Stimulated activated CD4-positive, alpha-beta T cell treated with anti-CD3 and anti-CD28 coated beads, Interleukin-12 subunit alpha, Interleukin-12 subunit beta, amount 100 ng/mL, for 24 hours (primary cell): ENCODE measurements around the gene PTH2.
A peak's percentile ranks its signal among the peaks of the same experiment; 100 is the strongest.

Experiments used
- DNase-seq, 2 experiments: peaks; one replicate each; pipeline ENCODE4 v3.0.0-alpha.2; 2020; ENCODE audit warnings: low read depth in 2 of 2

The PTH2 gene

GRCh38 chr19:49409441-49410029, 13.7 kb downstream of the PTH2 start:
- DNase-seq, result no peak

DNA sequence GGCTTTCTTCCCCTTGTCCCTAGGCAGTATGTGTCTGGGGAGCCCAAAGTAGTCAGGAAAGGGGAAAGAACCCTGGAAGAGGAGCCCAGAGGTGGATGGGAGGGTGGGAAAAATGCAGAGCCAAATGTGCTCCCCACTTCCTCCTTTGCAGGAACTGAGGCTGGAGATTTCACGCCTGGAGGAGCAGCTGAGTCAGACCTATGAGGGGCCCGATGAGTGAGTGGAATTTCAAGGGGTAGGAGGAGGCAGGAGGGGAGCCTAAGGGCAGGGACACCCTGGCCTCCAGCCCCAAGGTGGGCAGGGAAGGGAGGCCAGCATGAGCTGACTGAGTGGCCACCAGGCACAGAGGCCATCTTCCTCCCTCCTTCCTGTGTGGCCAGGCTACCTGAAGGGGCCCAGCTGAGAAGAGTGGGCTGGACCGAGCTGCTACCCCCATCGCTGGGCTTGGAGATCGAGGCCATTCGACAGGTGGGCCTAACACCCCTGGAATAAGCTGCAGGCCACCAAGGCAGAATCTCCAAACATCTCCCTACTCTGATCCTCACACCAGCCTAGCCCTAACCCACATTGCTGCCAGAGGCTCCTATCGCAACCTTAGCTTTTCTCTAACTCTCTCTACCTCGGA, 14.3 kb downstream of the PTH2 start:
- DNase-seq, result no peak

DNA sequence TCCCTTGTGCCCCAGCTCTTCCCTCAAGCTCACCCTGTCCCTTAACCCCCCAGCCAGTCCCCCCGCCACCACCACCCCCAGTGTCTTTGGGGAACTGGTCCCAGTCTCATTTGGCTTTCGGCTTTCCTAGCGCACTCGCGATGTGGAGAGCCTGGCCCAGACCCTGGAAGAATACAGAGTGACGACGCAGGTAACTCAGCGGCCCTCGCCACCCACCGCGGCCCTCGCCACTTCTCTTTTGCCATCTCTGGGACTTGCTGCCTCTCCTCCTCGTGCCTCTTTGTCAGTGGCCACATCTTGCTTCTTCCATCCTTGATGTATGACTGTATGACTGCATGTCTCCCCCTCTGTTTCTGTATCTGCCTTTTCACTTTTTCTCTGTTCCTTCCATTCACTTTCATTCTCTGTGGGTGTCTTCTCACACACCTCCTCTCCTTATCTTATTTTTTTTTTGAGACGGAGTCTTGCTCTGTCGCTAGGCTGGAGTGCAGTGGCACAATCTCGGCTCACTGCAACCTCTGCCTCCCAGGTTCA, 15.7 kb downstream of the PTH2 start:
- DNase-seq, result no peak

- DNase-seq, result no peak
Observed at GRCh38 chr19:49407079-49407478, 16.2 kb downstream of the PTH2 start.

- no peak for DNase-seq
Observed at GRCh38 chr19:49403404-49404187, 19.6 kb downstream of the PTH2 start.

DNA sequence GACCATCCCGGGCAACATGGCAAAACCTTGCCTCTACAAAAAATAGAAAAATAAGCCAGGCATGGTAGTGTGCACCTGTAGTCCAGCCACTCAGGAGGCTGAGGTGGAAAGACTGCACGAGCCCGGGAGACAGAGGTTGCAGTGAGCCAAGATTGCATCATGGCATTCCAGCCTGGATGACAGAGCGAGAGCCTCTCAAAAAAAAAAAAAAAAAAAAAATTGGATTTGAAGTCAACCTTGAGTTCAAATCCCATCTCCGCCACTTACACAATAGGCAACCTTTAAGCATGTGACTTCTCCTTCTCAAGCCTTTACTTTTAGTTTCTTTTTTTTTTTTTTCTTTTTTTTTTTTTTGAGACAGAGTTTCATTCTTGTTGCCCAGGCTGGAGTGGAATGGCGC, 23.2 kb downstream of the PTH2 start:
- no peak for DNase-seq

- DNase-seq, result no peak
Observed at GRCh38 chr19:49398931-49399330, 24.3 kb downstream of the PTH2 start.

GRCh38 chr19:49398001-49398615, 25.1 kb downstream of the PTH2 start:
- DNase-seq, result no peak

- no peak for DNase-seq
Observed at GRCh38 chr19:49396738-49397505, 26.3 kb downstream of the PTH2 start.

DNA sequence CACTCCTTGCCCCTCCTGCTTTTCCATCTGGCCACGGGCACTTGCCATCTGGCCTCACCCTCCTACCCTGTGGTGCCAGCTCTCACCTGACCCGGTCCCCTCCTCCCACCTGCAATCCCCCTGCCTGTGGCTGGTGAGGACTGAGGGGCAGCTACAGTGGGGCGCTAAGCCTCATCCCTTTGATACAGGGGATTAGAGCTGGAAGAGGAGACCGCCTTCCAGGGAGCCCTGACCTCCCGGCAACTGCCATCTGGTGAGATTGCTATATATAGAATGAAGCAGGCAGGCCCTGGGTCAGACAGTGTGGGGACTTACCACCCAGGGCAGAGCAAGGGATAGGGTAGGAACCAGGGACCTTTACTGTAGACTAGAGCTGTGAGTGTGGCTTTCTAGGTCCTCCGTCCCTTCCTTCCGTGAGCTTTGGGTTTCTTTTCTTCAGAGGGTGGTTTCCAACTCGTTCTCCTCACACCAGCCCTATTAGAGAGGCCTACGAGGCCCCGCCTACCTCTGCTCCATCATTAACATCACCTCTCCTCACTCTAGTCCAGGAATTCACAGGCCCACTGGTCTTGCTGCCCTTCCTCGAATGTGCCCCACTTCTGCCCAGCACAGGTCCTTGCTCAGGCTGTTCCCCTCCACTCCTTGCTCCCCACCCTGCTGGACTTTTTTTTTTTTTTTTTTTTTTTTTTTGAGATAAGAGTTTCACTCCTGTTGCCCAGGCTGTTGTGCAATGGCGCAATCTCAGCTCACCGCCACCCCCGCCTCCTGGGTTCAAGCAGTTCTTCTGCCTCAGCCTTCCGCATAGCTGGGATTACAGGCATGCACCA, 27.4 kb downstream of the PTH2 start:
- DNase-seq, result no peak

- no peak for DNase-seq
Observed at GRCh38 chr19:49393881-49394280, 29.4 kb downstream of the PTH2 start.

DNA sequence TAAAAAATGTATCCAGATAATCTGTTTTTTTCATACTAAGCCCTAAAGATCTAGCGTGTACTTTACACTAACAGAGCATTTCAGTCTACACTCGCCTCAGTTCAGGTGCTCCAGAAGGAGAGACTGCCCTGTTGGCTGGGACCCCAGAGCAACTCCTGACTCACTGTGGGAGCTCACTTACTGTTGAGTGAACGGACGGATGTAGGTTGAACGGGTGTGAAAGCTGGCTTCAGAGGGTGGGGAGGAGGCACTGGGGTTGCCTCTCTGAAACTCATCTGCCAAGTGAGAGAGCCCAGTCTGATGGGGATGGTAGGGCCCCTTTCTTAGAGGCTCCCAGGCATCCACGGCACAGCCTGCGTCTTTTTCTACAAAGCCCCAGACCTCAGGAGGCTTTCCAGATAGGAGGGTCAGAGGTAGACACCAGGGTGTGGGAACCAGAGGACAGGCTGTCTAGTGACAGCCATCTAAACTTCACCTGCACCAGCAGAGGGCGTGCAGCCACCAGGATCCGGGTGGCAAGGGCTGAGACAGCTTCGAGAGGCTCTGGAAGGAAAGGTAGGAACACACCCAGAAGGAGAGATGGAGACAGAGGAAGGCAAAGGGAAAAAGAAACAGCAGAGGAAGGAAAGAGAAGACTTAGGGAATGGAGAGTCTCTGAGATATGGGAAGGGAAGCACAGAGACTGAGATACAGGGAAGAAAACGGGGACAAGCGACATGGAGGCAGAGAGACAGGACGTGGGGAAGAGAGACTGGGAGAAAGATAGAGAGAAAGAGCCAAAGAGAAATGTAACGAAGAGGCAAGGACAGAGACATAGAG, 31.5 kb downstream of the PTH2 start:
- DNase-seq, result peak; percentile 60 to 72

DNA sequence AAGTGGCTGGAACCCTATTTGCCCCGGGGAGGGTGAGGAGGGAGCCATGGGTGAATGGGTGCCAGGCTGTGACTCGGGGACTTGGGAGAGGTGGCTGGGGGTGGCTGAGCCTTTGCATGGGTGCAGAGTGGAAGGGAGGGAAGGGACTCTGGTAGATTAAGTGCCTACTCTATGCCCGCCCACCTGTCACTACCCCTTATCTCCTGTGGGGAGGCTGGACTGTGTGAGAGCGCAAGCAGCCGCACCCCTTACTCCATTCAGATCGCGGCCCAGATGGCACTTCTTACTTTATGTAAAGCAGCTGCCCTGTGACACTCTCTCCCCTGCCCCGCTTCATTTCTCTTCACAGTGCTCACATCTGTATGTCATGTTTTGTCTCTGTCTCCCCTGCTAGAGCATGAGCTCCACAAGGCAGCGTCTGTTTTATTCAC, 32.3 kb downstream of the PTH2 start:
- no peak for DNase-seq

- no peak for DNase-seq
Observed at GRCh38 chr19:49390131-49390928, 32.9 kb downstream of the PTH2 start.

DNA sequence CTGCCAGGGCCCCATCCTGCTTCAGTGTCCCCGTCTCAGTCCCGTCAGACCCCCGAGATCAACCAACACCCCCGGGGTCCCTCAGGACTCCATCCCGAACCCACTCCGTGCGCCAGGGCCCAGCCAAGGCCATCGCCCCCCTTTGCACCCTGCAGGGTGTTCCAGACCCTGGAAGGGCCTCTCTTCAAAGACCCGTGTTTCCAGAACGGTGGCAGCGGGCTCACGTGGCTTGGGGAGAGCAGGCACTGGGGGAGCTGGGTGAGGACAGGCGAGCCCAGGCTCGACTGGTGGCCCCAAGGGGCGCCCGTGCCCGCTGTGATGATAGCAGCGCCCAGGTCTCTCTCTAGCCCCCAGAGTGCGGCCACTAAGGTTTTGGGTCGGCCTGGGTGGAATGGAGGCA, 33.8 kb downstream of the PTH2 start:
- DNase-seq, result no peak

- peak; percentile 75 to 84 for DNase-seq
Observed at GRCh38 chr19:49387936-49388372, 35.3 kb downstream of the PTH2 start, which contains the start of gene KASH5. Gene KASH5 (plus strand): TSS chr19:49388249. CDS start chr19:49390884, 2,635 bp downstream.

GRCh38 chr19:49383599-49383998, 39.6 kb downstream of the PTH2 start:
- no peak for DNase-seq

GRCh38 chr19:49382639-49383038, 40.6 kb downstream of the PTH2 start:
- no peak for DNase-seq

DNA sequence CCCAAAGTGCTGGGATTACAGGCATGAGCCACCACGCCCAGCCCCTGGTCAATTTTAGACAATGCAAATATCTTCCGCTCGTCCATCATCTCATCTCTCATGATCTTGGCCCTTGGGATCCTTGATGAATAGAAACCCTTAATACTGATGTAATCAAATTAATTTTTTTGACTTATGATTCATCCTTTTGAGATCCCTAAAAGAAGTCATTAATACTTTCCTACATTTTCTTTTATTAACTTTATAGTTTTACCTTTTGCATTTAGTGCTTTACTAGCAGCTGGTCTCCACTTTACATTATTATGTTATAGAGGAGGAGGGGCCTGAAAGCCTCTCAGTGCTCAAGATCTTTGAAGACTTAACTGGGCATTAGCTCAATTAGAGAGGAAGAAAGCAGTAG, 42.9 kb downstream of the PTH2 start:
- no peak for DNase-seq
